HG02642 (cell line): Measurements from ENCODE around the gene PTPMT1.
"Not testable (repeated sequence)": the region's sequence is repeated elsewhere in the genome, so short reads cannot be mapped to it uniquely, and the experiment has no call there.

Experiments used
- ATAC-seq: cut with Tn5 transposase; IDR thresholded peaks from one replicate; pipeline ENCODE4 v1.9.1; 2021; ENCODE audit warnings: mild to moderate bottlenecking; ENCODE audit not compliant: unreplicated experiment, poor library complexity

Gene PTPMT1, protein sequence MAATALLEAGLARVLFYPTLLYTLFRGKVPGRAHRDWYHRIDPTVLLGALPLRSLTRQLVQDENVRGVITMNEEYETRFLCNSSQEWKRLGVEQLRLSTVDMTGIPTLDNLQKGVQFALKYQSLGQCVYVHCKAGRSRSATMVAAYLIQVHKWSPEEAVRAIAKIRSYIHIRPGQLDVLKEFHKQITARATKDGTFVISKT

DNA sequence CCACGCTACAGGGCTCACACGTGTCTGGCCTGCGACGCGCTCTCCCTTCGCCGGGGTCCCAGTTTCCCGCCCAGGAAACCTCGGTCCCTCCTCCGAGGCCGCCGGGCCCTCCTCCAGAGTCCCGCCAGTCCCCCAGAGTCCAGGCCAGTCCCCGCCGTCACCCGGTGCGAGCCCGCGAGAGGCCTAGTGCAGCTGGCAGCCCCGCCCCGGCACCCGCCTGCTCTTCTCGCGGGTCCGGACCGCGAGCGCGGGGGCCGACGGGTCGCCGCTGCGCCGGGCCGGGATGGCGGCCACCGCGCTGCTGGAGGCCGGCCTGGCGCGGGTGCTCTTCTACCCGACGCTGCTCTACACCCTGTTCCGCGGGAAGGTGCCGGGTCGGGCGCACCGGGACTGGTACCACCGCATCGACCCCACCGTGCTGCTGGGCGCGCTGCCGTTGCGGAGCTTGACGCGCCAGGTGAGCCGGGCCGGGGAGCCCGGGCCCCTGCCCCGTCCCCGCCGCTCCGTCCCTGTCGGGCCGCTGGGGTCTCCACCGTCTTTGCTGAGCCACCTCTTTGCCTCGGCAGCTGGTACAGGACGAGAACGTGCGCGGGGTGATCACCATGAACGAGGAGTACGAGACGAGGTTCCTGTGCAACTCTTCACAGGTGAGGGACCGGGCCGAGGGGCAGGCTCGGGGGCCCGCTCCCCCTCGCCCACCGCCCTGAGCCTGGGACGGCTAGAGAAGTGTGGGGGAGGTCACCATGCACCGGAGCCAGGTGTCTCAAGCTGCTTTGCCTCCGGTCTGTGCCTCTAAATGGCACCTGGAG lies at the start of gene PTPMT1:
Gene PTPMT1, plus strand, starts transcription at position 260 of the 809 bp plus-strand sequence. Its CDS starts 24 bp downstream, at position 284.
- peak; percentile 90 for ATAC-seq

DNA sequence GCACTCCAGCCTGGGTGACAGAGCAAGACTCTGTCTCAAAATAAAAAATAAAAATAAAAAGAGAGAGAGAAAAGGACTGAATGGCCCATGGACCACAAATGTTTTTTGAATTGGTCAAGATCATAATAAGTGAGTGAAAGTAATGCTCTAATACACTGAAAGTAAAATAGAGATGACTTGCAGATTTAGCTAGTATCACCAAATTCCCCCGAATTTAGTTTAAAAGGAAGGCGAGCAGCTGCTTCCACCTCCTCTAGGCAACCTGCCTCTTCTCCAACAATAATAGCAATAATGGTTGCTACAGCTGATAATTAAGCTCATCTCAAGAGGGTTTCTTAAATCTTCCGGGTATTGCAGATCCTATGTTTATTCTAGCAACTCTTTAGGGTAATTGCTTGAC lies 49.2 kb upstream of the PTPMT1 start:
- no peak for ATAC-seq

DNA sequence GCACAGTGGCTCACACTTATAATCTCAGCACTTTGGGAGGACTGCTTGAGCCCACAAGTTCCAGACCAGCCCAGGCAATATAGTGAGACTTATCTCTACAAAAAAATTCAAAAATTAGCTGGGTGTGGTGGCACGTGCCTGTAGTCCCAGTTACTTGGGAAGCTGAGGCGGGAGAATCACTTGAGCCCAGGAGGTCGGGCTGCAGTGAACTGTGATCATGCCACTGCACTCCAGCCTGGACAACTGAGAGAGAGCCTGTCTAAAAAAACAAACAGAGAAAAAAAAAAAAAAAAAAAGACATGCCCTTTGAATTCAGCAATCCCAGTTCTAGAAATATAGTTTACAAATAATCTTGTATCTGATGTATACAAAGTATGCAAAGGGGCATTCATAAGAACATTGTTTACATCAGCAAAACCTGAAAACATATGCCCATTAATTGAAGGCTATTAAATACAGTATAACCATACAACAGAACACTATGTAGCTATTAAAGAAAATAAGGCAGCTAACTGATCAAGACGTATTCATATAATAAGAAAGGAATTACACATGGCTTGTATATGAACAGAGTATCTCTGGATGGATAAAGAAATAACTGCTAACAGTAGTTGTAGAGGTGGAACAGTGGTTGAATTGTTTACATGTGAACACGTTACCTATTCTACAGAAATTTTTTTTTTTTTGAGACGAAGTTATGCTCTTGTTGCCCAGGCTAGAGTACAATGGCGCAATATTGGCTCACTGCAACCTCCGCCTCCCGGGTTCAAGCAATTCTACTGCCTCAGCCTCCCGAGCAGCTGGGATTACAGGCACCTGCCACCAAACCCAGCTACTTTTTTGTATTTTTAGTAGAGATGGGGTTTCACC lies 48.2 kb upstream of the PTPMT1 start:
- ATAC-seq, result no peak

DNA sequence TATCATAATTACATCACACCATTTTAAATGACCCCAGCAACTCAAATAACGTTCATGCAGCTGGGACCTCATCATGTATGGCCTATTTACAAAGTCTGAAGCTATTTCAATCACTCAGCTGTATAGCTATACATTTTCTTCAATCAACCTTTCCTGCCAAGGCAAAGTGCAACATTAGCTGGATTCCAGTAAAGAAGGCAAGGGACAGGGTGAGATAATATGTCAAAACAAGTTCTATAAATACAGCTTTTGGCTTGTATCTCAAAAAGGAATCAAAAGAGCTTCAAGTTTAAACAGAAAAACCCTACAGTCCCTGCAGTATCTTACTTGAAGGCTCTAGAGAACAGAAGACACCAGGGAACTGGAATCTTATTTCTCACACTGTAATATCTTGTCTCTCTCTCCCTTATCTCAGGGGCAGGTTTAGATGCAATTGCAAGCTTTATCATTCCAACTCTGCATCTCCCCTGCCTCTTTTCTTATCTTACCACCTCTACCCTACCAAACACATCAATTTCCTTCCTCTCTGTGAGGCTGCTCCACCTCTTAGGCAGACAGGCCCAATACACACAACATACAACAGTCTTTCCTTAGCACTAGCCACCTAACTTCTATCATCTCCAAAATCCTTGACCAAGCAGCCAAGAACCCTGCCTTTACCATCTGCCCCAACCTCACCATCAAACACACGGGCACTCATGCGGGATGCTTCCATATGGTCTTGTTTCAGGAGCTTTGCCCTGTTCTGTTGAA lies 47.0 kb upstream of the PTPMT1 start:
- no peak for ATAC-seq

DNA sequence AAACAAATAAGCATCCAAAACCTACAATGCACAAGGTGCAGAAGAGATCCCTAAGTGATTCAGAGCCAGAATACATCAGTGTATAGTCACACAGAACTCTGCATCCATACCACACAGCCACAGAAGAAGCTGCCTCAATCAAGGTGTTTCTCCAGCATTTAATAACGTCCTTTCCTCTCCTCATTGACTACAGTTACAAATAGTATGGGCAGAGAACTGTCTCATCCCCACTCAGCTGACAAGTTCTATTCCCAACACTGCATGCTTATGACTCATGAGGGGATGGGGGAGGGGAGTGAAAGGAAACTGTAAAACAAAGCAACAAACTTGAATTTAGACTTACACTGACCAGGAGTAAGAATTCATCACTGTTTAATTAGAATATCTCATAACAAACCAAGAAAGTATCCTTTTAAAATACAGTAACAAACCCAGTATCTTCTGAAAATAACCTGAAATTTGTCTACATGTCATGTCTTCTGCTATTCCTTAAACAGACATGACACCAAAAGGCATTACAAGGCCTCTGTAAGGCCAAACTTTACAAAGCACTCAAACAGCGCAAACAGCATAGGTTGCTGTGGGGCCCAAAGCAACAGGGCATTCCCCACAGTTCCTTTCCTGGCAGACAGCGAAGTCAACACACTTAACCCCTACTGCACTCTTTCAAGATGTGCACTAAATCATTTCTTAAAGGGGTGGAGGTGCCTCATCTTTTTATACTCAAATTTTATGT lies 41.7 kb upstream of the PTPMT1 start:
- ATAC-seq, result peak; percentile 44

DNA sequence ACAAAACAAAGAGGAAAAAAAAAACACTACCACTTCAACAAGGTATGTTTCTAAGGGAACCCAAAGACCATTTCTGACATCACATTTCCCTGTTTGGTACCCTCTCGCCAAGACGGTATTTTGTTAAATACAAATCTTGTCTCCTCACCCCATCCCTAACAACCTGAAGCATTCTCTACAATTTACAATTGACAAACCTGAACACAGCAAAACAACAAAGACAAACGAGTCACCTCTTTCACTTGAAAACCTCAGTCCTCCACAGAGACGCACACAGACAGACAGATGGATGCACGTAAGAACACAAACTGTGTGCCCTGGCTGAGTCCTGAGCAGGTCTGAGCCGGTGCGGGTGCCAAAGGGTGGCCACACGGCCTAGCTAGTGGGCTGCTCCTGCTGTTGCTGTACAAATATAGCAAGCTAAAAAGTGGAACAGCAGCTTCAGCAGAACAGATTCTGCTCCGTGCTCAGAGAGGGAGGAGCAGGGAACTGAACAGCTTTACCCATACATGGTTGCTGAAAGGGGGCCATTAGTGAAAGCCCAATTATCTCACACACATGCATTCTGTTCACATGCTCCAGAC lies 41.0 kb upstream of the PTPMT1 start:
- peak; percentile 4 for ATAC-seq

DNA sequence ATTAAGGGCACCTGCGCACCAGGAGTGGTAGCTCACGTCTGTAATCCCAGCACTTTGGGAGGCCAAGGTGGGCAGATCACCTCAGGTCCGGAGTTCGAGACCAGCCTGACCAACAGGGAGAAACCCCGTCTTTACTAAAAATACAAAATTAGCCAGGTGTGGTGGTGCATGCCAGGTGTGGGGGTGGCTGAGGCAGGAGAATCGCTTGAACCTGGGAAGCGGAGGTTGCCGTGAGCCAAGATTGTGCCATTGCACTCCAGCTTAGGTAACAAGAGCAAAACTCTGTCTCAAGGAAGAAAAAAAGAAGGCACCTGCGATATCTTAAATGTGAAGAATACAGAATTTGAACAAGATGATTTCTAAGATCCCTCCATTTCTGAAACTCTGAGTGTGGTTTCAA lies 39.4 kb upstream of the PTPMT1 start:
- ATAC-seq, result not testable (repeated sequence)

DNA sequence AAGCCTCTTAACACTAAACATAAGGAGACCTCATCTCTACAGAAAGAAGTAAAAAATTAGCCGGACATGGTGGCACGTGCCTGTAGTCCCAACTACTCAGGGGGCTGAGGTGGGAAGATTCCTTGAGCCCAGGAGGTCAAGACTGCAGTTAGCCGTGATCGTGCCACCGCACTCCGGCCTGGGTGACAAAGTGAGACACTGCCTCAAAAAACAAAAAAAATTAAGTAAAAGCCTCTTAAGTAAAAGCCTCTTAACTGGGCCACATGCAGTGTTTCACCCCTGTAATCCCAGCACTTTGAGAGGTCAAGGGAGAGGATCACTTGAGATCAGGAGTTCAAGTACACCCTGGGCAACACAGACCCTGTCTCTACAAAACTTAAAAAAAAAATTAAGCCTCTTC lies 38.2 kb upstream of the PTPMT1 start:
- no peak for ATAC-seq

DNA sequence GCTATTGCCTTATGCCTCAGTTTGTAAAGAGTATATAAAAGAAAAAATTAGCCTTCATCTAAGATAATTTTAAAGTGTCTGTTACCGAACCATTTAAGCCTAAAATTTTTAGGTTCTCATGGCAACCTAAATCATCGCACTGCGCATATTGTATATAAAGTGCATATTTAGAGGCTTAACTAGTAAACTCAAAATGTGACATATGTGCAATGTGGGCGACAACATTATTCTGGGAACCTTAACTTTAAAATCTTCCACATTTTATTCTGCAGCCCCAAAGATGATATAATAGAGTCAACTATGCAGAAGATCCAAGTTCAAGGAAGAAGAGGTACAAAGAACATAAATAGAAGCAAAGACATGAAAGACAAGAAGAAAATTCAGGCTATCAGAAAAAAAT lies 35.4 kb upstream of the PTPMT1 start:
- ATAC-seq, result no peak

DNA sequence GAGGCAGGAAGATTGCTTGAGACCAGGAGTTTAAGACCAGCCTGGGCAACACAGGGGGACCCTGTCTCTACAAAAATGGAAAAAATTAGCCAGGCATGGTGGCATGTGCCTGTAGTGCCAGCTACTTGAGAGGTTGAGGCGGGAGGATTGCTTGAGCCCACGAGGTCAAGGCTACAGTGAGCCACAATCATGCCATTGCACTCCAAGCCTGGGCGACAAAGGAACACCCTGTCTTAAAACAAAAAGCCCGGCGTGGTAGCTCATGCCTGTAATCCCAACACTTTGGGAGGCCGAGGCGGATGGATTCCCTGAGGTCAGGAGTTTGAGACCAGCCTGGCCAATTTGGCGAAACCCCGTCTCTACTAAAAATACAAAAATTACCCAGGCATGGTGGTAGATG lies 34.7 kb upstream of the PTPMT1 start:
- ATAC-seq, result not testable (repeated sequence)

DNA sequence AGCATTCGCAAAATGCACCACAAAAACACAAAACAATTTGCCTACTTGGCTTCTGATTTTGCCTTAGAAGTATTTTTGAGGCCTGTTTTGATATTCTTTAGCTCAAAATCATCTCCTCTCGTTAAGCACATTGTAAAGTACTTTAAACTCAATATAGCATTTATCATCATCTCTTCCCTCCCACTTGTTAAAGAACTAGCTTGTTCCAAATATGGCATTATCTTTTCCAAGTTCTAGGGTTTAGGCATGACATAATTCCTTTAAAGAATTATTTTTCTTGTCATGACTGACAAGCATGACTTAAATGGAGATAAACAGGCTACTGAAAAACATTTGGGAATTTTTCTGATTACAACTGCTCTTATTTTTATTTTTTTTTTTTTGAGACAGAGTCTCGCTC lies 33.7 kb upstream of the PTPMT1 start:
- ATAC-seq, result no peak

DNA sequence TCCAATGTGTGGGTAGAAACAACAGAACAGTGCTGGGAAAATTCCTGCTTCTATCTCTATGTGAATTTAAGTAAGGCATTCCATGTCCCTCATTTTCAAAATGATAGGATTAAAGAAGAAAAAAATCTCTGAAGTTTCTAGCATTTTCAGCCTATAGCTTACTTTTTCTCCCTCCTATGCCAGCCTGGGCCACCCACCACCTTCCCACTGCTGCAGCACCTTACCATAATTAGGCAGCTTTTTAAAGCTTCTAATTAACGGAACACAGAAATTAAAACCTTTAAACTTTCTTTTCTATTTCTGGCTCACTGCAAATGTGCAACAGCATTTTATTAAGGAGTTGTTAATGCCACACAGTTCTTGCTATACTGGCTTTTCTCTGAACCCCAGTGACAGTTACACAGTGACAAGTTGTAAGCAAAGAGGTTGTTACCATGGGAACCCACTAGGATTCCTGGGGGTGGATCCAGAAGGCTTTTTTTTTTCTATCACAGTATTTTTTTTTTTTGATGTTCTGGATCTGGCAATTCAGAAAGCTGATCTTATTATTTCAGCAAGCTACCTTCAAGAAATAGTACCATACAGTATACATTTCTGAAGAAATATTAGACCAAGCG lies 32.7 kb upstream of the PTPMT1 start:
- ATAC-seq, result no peak

DNA sequence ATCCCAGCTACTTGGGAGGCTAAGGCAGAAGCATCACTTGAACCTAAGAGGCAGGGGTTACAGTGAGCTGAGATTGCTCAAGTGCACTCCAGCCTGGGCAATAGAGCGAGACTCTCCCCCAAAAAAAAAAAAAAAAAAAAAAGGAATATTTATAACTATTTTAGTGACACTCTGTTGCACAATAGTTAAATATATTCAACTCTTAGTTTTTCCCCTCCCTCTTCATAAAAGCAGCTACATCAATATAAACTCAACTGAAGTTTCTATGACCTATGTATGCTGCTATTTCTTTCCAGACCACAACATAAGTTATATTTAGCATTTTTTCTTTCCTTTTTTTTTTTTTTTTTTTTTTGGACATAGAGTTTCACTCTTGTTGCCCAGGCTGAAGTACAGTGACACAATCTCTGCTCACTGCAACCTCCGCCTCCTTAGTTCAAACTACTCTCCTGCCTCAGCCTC lies 31.7 kb upstream of the PTPMT1 start:
- no peak for ATAC-seq

DNA sequence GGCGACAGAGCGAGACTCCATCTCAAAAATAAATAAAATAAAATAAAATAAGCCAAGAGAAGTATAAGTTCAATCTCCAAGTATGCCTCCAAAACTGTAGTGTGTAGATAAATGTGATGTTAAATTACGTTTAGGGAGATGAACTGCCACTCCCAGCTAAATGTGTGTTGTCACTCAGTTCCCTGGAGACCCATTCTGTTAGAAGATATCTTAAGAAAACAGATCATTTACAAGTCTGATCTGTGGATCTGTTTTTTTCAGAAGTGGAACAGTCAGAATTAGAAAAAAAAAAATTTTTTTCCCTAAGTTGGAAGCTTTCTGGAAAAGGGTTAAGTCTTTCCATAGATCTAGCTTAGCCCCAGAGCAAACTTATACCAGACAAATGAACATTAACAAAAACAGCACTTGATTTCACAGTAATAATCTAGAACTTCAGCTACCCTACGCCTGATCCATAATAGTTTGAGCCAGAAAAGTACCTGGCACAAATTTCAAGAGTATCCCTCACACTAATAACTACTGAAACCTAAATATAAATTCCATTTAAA lies 30.6 kb upstream of the PTPMT1 start:
- no peak for ATAC-seq

DNA sequence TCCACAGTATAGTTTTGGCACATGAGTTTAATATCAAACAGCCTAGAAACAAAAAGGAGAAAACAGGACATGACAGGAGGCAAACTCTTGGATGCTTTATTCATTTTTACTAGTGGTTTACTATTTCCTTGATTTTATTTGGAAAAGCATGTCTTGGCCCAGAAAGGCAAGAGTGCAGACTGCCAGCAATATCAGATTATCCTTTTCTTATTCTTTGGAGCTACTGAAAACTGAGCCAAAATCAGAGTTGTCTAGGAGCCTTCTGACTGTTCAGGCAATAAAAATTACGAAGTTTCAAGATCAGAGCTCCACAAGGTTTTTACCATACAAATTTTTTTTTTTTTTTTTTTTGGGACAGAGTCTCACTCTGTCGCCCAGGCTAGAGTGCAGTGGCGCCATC lies 28.5 kb upstream of the PTPMT1 start:
- ATAC-seq, result no peak

DNA sequence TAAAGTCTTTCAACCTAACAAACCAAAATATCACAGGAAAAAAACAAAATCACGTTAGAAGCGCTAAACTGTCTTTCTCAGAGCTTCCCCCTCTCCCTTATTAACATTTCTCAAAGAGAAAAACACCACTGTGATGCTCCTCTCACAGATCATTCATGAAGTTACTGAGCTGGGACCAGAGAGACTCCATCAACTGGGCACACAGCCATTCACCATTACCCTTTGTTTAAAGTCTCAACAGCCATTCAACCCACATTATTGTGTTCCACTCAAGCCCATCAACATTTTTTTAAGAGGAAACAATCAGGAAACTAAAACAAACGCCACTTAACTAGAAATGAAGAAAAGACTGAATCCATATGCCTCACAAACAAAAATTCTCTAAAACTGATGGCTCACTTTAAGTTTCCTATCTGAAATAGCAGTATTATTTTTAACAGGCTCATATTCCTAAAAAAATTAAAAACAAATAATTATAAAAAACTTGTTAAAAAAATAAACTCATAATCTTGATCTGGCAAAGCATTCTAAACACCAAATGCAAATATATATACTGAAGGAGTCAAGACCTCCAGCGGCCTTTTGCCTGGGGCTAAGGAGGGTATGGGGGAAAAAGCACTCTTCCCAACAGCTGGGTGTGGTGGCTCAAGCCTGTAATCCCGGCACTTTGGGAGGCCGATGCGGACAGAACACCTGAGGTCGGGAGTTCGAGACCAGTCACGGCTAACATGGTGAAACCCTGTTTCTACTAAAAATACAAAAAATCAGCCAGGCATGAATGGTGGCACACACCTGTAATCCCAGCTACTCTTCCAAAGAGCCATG lies 26.4 kb upstream of the PTPMT1 start:
- no peak for ATAC-seq

DNA sequence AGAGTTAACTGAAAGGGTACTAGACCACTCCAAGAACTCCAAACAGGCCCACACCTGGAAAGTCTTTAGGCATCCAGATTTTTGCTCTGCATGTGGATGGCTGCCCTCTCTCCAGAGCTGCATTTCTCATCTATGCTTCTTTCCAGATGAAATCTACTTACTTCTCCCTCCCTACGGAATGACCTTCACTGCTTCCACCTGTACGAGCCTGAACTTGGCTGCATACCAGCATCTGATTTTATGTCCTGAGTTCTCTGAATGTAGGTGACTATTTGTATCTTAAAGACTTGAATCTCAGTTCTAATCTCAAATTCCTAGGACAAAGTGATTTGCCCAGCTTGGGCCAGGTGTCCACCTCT lies 25.7 kb upstream of the PTPMT1 start:
- ATAC-seq, result no peak

DNA sequence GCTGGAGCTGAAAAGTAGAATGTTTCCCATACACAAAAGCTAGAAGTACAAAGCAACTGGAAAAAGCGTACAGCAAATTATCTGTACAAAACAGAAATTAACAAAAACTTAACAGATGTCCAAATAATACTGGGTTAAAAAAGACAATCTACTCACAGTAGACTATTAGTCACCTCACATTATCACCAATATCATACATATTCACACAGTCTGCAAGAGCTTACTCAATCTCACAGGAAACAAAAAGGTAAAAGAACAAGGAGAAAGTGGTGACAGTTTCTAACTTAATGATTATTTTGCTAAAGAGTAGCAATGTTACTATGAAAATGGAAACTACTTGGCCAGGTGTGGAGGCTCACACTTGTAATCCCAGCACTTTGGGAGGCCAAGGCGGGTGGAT lies 24.3 kb upstream of the PTPMT1 start:
- no peak for ATAC-seq
